Osteoblast (primary cell): ENCODE data around the gene ARHGEF7. TPM values are rescaled to one million over a fixed set of nuclear protein-coding genes. Genes with fewer than 3 reads are reported as not detected.

ENCODE experiments used
- DNase-seq: peaks from one replicate; pipeline ENCODE4 v3.0.0; 2011; ENCODE audit warnings: low spot score, mixed read lengths; ENCODE audit not compliant: insufficient read length; ENCODE audit errors: missing footprints
- H2AFZ ChIP-seq: 2 replicates; pipeline ENCODE4 v1.6.0; 2011; ENCODE audit warnings: mild to moderate bottlenecking, low read length
- H3K27ac ChIP-seq: 2 replicates; pipeline ENCODE4 v1.5.1; 2011; ENCODE audit warnings: mild to moderate bottlenecking, low read depth, low read length, moderate library complexity
- H3K27me3 ChIP-seq: 2 replicates; pipeline ENCODE4 v1.6.0; 2012; ENCODE audit warnings: mild to moderate bottlenecking, control low read depth, inconsistent platforms, low read length, moderate library complexity; ENCODE audit not compliant: insufficient read depth
- H3K36me3 ChIP-seq: 2 replicates; pipeline ENCODE4 v1.5.1; 2011; ENCODE audit warnings: mild to moderate bottlenecking, low read length, control low read depth, moderate library complexity; ENCODE audit not compliant: insufficient read depth
- H3K4me1 ChIP-seq: 2 replicates; pipeline ENCODE4 v1.5.1; 2011; ENCODE audit warnings: mild to moderate bottlenecking, low read length, control low read depth, moderate library complexity; ENCODE audit not compliant: insufficient read depth
- H3K4me2 ChIP-seq: 2 replicates; pipeline ENCODE4 v1.6.0; 2011; ENCODE audit warnings: mild to moderate bottlenecking, low read length; ENCODE audit not compliant: insufficient read depth
- H3K4me3 ChIP-seq: fragments of 200-600 bp; sonication (generic); 3 replicates; pipeline ENCODE4 v1.5.1; 2012; ENCODE audit warnings: mild to moderate bottlenecking, low read length, inconsistent platforms; ENCODE audit not compliant: insufficient read depth
- H3K79me2 ChIP-seq: 2 replicates; pipeline ENCODE4 v1.6.0; 2012; ENCODE audit warnings: mild to moderate bottlenecking, low read length, control low read depth, inconsistent platforms; ENCODE audit not compliant: insufficient read depth
- H3K9me3 ChIP-seq: 2 replicates; pipeline ENCODE4 v1.5.1; 2011; ENCODE audit warnings: low read depth, low read length, control low read depth
- H4K20me1 ChIP-seq: 2 replicates; pipeline ENCODE4 v1.6.0; 2012; ENCODE audit warnings: mild to moderate bottlenecking, low read length, control low read depth; ENCODE audit not compliant: insufficient read depth
- CTCF ChIP-seq: IDR thresholded peaks from 2 replicates; pipeline ENCODE4 v1.5.1; 2011; ENCODE audit warnings: mild to moderate bottlenecking, low read depth, low read length, moderate library complexity; ENCODE audit errors: extremely low read depth
- total RNA-seq: library from RNA; depleted of rRNA; stranded (reverse); fragments of >200 nt; gene quantifications from 2 replicates; pipeline ENCODE4 v1.2.3, GENCODE V29; 2012

ARHGEF7 gene
- total RNA-seq, 1 donor = 27.5 TPM

GRCh38 chr13:111210544-111211469 lies 95.7 kb downstream of the ARHGEF7 start:
- H4K20me1 ChIP-seq = peaks cover 5% of the 10 kb centered on the region
- H3K79me2 ChIP-seq = peaks cover 77% of the 10 kb centered on the region
- no peaks in the 10 kb centered on the region for H3K36me3 ChIP-seq
- peak overlapping the region; percentile 49 for H3K4me3 ChIP-seq
- peaks cover 22% of the 10 kb centered on the region for H3K4me1 ChIP-seq
- no peaks in the 10 kb centered on the region for H3K27me3 ChIP-seq
- DNase-seq = peak; percentile 95
- TF ChIP-seq CTCF = no peak
- no peak overlapping the region for H2AFZ ChIP-seq
- H3K27ac ChIP-seq = peak overlapping the region; percentile 83
- H3K4me2 ChIP-seq = peak overlapping the region; percentile 45
- no peaks in the 10 kb centered on the region for H3K9me3 ChIP-seq

- no peak for DNase-seq
- Histone ChIP-seq H4K20me1 (peaks cover 10% of the 10 kb centered on the region), H3K4me3 (no peak overlapping the region), H3K4me1 (peaks cover 22% of the 10 kb centered on the region), H3K36me3 (no peaks in the 10 kb centered on the region), H3K9me3 (no peaks in the 10 kb centered on the region), H3K27me3 (no peaks in the 10 kb centered on the region), H3K79me2 (peaks cover 82% of the 10 kb centered on the region), H3K4me2 (peak overlapping the region; percentile 45), H3K27ac (peak overlapping the region; percentile 83), H2AFZ (no peak overlapping the region)
- no peak for TF ChIP-seq CTCF
Observed at GRCh38 chr13:111211789-111212516, 96.8 kb downstream of the ARHGEF7 start.

GRCh38 chr13:111212517-111212873 lies 97.4 kb downstream of the ARHGEF7 start:
- H3K4me3 ChIP-seq = no peak overlapping the region
- H2AFZ ChIP-seq = no peak overlapping the region
- no peaks in the 10 kb centered on the region for H3K27me3 ChIP-seq
- no peak overlapping the region for H3K27ac ChIP-seq
- no peak for DNase-seq
- H3K4me1 ChIP-seq = peaks cover 22% of the 10 kb centered on the region
- no peak for TF ChIP-seq CTCF
- no peak overlapping the region for H3K4me2 ChIP-seq
- peaks cover 14% of the 10 kb centered on the region for H4K20me1 ChIP-seq
- H3K9me3 ChIP-seq = no peaks in the 10 kb centered on the region
- H3K79me2 ChIP-seq = peaks cover 82% of the 10 kb centered on the region
- H3K36me3 ChIP-seq = peaks cover under 1% of the 10 kb centered on the region
